Nephron progenitor cell (in vitro differentiated cells): ENCODE data around the gene OR51A4.
"Not testable (repeated sequence)": the region's sequence is repeated elsewhere in the genome, so short reads cannot be mapped to it uniquely, and the experiment has no call there.

Experiments
- DNase-seq: peaks from one replicate; pipeline ENCODE4 v3.0.0; 2021
- H3K27ac Mint-ChIP-seq: 2 replicates; pipeline ENCODE4 v1.8.0; 2021; ENCODE audit warnings: mild to moderate bottlenecking, moderate library complexity, mixed read lengths
- H3K27me3 Mint-ChIP-seq: 2 replicates; pipeline ENCODE4 v1.8.0; 2021; ENCODE audit warnings: mild to moderate bottlenecking, low read depth, mixed read lengths; ENCODE audit not compliant: poor library complexity
- H3K36me3 Mint-ChIP-seq: 2 replicates; pipeline ENCODE4 v1.8.0; 2021; ENCODE audit warnings: low read depth, mixed read lengths
- H3K4me1 Mint-ChIP-seq: 2 replicates; pipeline ENCODE4 v1.8.0; 2021; ENCODE audit warnings: mixed read lengths
- H3K4me3 Mint-ChIP-seq: 2 replicates; pipeline ENCODE4 v1.8.0; 2021; ENCODE audit warnings: mild to moderate bottlenecking, moderate library complexity, mixed read lengths
- H3K9me3 Mint-ChIP-seq: 2 replicates; pipeline ENCODE4 v1.8.0; 2021; ENCODE audit warnings: mild to moderate bottlenecking, moderate library complexity, mixed read lengths
- TF ChIP-seq, protein P1 (sequence below): fragments of 200-600 bp; sonication (generic); IDR thresholded peaks from 2 replicates; pipeline ENCODE4 v1.5.0; 2021; ENCODE audit warnings: antibody characterized with exemption

OR51A4 gene

DNA sequence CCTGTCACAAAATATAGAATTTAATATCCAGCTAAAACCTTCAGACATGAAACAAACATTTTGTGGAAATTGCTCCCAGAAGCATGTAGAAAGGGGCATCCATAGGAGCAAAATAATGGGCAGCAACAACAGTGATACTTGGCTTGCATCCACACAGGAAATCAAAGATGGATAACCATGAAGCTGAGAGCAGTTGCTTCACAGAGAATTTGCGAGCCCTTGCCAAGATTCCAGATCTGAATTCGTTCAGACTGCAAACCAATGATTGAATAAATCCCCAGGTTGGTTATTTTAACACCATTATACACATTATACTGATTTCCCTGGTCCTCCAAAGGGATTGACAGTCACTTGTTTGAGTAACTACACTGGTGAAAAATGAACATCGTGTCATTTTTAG lies 31.6 kb upstream of the OR51A4 start:
- no peak overlapping the region for H3K4me3 Mint-ChIP-seq
- H3K4me1 Mint-ChIP-seq = peaks cover 4% of the 10 kb centered on the region
- DNase-seq = no peak
- peaks cover 5% of the 10 kb centered on the region for H3K9me3 Mint-ChIP-seq
- H3K27ac Mint-ChIP-seq = no peak overlapping the region
- TF ChIP-seq, protein P1, sequence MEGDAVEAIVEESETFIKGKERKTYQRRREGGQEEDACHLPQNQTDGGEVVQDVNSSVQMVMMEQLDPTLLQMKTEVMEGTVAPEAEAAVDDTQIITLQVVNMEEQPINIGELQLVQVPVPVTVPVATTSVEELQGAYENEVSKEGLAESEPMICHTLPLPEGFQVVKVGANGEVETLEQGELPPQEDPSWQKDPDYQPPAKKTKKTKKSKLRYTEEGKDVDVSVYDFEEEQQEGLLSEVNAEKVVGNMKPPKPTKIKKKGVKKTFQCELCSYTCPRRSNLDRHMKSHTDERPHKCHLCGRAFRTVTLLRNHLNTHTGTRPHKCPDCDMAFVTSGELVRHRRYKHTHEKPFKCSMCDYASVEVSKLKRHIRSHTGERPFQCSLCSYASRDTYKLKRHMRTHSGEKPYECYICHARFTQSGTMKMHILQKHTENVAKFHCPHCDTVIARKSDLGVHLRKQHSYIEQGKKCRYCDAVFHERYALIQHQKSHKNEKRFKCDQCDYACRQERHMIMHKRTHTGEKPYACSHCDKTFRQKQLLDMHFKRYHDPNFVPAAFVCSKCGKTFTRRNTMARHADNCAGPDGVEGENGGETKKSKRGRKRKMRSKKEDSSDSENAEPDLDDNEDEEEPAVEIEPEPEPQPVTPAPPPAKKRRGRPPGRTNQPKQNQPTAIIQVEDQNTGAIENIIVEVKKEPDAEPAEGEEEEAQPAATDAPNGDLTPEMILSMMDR = no peak
- H3K36me3 Mint-ChIP-seq = no peaks in the 10 kb centered on the region
- H3K27me3 Mint-ChIP-seq = no peaks in the 10 kb centered on the region

DNA sequence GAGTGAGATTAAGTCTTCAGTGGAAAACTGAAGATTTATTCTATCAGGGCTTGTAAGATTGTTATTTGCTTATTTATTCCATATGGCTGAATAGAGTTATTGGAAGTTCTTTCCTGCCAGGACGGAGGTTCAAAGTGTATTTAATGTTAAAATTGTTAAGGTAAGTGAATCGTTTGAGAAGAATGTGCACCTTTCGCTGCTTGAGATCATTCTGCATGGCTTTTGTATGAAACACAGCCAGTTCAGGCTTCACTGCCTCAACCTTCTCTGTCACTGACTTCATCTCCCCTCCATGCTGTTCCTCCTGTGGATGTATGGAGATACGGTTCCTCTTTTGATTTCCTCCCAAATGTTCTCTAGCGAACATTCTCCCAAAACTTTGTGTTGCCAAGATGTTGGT lies 28.0 kb upstream of the OR51A4 start:
- peaks cover 4% of the 10 kb centered on the region for H3K27me3 Mint-ChIP-seq
- peaks cover 5% of the 10 kb centered on the region for H3K9me3 Mint-ChIP-seq
- H3K27ac Mint-ChIP-seq = no peak overlapping the region
- TF ChIP-seq, protein P1 = no peak
- no peaks in the 10 kb centered on the region for H3K36me3 Mint-ChIP-seq
- H3K4me3 Mint-ChIP-seq = no peak overlapping the region
- H3K4me1 Mint-ChIP-seq = no peaks in the 10 kb centered on the region
- DNase-seq = no peak

DNA sequence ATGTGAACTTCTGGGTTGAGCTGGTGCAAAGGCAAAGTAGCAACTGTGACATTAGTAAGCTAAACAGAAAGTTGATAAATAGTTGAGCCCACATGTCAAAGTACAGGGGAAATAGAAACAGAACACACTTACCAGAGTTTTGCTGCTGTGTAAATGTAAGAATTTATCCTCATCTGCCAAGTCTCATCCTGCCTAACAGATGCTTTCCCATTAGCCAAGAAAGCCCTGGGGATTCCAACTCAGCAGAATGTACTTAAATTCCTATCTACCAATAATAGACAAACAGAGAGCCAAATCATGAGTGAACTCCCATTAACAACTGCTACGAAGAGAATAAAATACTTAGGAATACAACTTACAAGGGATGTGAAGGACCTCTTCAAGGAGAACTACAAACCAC lies 15.4 kb upstream of the OR51A4 start:
- H3K9me3 Mint-ChIP-seq = peaks cover 18% of the 10 kb centered on the region
- H3K4me1 Mint-ChIP-seq = no peaks in the 10 kb centered on the region
- peaks cover 8% of the 10 kb centered on the region for H3K27me3 Mint-ChIP-seq
- no peak overlapping the region for H3K27ac Mint-ChIP-seq
- H3K4me3 Mint-ChIP-seq = no peak overlapping the region
- no peaks in the 10 kb centered on the region for H3K36me3 Mint-ChIP-seq
- TF ChIP-seq, protein P1 = no peak
- no peak for DNase-seq

DNA sequence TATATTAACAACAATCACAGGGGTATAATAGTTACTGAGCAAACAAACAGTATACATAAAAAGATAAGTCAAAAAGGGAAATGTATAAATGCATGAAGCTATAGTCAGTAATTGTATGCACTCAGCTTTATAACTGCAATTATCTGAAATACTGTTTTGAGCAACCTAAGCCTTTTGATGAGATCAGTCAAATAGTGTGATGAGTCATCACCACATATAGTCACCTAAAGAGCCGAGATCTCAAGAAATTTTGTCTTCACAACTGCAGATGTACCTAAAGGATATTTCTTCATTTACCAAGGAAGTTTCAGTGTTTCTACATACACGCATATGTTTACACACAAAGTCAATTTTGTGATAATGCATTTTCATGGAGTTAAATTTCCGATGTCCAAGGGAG lies 13.5 kb upstream of the OR51A4 start:
- no peaks in the 10 kb centered on the region for H3K36me3 Mint-ChIP-seq
- no peak overlapping the region for H3K27ac Mint-ChIP-seq
- TF ChIP-seq, protein P1 = no peak
- DNase-seq = no peak
- H3K27me3 Mint-ChIP-seq = peaks cover 8% of the 10 kb centered on the region
- H3K4me1 Mint-ChIP-seq = no peaks in the 10 kb centered on the region
- H3K9me3 Mint-ChIP-seq = peaks cover 18% of the 10 kb centered on the region
- no peak overlapping the region for H3K4me3 Mint-ChIP-seq

DNA sequence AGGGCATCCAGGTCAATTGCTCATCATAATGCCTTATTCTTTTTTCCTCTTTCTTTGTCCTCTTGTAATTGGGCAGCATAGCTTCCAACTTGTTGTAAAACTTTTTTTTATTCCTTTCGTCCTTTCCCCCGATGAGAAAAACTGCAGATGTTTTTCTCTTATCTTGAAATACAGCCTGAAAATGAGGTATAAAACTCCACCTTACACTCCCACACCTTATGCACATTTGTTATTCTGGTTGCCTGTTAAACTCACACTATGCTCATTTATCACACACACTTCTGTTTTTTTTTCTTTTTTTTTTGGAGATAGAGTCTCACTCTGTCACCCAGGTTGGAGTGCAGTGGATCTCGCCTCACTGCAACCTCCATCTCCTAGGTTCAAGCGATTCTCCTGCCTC lies 10.0 kb upstream of the OR51A4 start:
- TF ChIP-seq, protein P1 = no peak
- Mint-ChIP-seq H3K4me3 (no peak overlapping the region), H3K27ac (no peak overlapping the region), H3K4me1 (no peaks in the 10 kb centered on the region), H3K36me3 (no peaks in the 10 kb centered on the region), H3K27me3 (peaks cover 9% of the 10 kb centered on the region), H3K9me3 (no peaks in the 10 kb centered on the region)
- DNase-seq = no peak

DNA sequence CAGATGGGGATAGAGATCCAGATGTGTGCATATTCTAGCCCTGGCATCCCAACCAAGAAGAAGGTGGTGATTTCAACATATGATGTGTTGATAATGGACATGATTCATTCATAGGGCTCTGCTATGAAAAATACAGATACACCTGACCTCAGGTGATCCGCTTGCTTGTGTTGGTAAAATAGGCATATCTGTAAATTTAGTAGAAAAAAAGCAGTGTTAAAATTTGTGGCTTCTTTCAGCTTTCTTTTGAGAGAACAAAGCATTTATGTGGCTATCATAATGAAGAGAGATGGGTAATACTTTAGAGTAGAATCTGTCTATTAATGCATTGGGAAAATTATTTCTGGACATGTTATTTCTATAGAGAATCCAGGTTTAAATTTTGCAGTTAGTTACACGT lies 8.2 kb upstream of the OR51A4 start, which contains the start of gene OR51A2:
OR51A2 (minus strand) TSS at position 101 of the 400 bp plus-strand sequence; CDS start at position 101, 0 bp downstream.
- H3K4me1 Mint-ChIP-seq, H3K36me3 Mint-ChIP-seq, H3K27me3 Mint-ChIP-seq, DNase-seq, H3K4me3 Mint-ChIP-seq, H3K27ac Mint-ChIP-seq, H3K9me3 Mint-ChIP-seq: not testable (repeated sequence)
